Stimulated activated CD4-positive, alpha-beta T cell treated with anti-CD3 and anti-CD28 coated beads, TNF-alpha, amount 100 ng/mL, for 24 hours (primary cell): Measurements from ENCODE around the gene SOX5.

Experiments
- DNase-seq, 3 experiments: peaks; one replicate each; pipeline ENCODE4 v3.0.0-alpha.2; 2020; ENCODE audit warnings: low read depth in 3 of 3

The SOX5 gene

GRCh38 chr12:23611320-23611719 is 338.1 kb downstream of the SOX5 start:
- no peak for DNase-seq

GRCh38 chr12:23600919-23601318 is 348.6 kb downstream of the SOX5 start:
- no peak for DNase-seq

- no peak for DNase-seq
Observed at GRCh38 chr12:23596568-23596967, 352.9 kb downstream of the SOX5 start.

- no peak for DNase-seq
Observed at GRCh38 chr12:23587833-23588559, 361.5 kb downstream of the SOX5 start.

GRCh38 chr12:23585782-23586163 is 363.7 kb downstream of the SOX5 start:
- no peak for DNase-seq

- no peak for DNase-seq
Observed at GRCh38 chr12:23585156-23585781, 364.2 kb downstream of the SOX5 start.

- DNase-seq, result no peak
Observed at GRCh38 chr12:23581913-23582312, 367.6 kb downstream of the SOX5 start.

GRCh38 chr12:23579257-23579656 is 370.2 kb downstream of the SOX5 start:
- no peak for DNase-seq

GRCh38 chr12:23576372-23576771 is 373.1 kb downstream of the SOX5 start:
- DNase-seq, result no peak

GRCh38 chr12:23569356-23569755 is 380.1 kb downstream of the SOX5 start:
- no peak for DNase-seq

GRCh38 chr12:23566133-23566532 is 383.3 kb downstream of the SOX5 start:
- no peak for DNase-seq

GRCh38 chr12:23564451-23565152 is 384.9 kb downstream of the SOX5 start:
- DNase-seq, result no peak

GRCh38 chr12:23561364-23562345 is 387.8 kb downstream of the SOX5 start:
- no peak for DNase-seq

GRCh38 chr12:23560611-23561010 is 388.9 kb downstream of the SOX5 start:
- no peak for DNase-seq

GRCh38 chr12:23559268-23559753 is 390.2 kb downstream of the SOX5 start:
- no peak for DNase-seq

GRCh38 chr12:23556661-23557060 is 392.8 kb downstream of the SOX5 start:
- DNase-seq, result no peak

GRCh38 chr12:23555825-23556207 is 393.7 kb downstream of the SOX5 start:
- no peak for DNase-seq

- DNase-seq, result no peak
Observed at GRCh38 chr12:23555180-23555824, 394.2 kb downstream of the SOX5 start.

- DNase-seq, result no peak
Observed at GRCh38 chr12:23552417-23552816, 397.1 kb downstream of the SOX5 start.

GRCh38 chr12:23550753-23551152 is 398.7 kb downstream of the SOX5 start:
- DNase-seq, result no peak

- no peak for DNase-seq
Observed at GRCh38 chr12:23548742-23549141, 400.7 kb downstream of the SOX5 start.
